Thyroid gland (tissue), 4 donors: ENCODE data around the gene DOCK9.

ENCODE experiments used
- POLR2A ChIP-seq, 2 donors: fragments of 450-650 bp; IDR thresholded peaks; one replicate each; pipeline ENCODE4 v1.6.1; 2017; ENCODE audit warnings: antibody characterized with exemption in 2 of 2, mild to moderate bottlenecking in 2 of 2, moderate library complexity in 1 of 2
- TF ChIP-seq, protein P1 (sequence below), 6 experiments: fragments of 200-600 bp in 3 of 6; fragments of 450-650 bp in 3 of 6; sonication (generic) in 3 of 6; IDR thresholded peaks; one replicate each; pipeline ENCODE4 v1.5.1; 2016 to 2019; ENCODE audit warnings: antibody characterized with exemption in 6 of 6, mild to moderate bottlenecking in 2 of 6, inconsistent platforms in 1 of 6, moderate library complexity in 1 of 6

DNA sequence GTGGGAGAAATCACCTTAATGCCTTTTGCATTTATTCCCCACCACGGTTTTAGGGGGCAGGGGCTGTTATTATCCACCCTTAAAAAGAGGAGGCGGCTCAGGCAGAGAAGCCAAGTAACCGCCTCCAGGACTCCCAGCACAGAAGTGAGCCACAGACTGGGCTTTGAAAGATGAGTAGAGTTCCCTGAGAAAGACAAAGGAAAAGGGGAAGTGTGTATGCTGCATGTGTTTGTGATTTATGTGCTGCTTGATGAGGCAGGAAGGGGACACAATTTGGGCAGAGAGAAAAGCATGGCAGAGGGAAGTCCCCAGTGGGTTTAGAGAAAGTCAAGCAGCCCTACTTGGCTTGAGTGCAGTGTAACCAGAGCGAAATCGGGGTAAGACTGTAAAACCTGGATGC is 85.0 kb downstream of the DOCK9 start:
- TF ChIP-seq, protein P1, sequence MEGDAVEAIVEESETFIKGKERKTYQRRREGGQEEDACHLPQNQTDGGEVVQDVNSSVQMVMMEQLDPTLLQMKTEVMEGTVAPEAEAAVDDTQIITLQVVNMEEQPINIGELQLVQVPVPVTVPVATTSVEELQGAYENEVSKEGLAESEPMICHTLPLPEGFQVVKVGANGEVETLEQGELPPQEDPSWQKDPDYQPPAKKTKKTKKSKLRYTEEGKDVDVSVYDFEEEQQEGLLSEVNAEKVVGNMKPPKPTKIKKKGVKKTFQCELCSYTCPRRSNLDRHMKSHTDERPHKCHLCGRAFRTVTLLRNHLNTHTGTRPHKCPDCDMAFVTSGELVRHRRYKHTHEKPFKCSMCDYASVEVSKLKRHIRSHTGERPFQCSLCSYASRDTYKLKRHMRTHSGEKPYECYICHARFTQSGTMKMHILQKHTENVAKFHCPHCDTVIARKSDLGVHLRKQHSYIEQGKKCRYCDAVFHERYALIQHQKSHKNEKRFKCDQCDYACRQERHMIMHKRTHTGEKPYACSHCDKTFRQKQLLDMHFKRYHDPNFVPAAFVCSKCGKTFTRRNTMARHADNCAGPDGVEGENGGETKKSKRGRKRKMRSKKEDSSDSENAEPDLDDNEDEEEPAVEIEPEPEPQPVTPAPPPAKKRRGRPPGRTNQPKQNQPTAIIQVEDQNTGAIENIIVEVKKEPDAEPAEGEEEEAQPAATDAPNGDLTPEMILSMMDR (IDR thresholded peaks at IDR 0.05), result no peak
- no peak for TF ChIP-seq POLR2A (IDR thresholded peaks at IDR 0.05)
